ENCODE results near the gene HRH3.

DNA sequence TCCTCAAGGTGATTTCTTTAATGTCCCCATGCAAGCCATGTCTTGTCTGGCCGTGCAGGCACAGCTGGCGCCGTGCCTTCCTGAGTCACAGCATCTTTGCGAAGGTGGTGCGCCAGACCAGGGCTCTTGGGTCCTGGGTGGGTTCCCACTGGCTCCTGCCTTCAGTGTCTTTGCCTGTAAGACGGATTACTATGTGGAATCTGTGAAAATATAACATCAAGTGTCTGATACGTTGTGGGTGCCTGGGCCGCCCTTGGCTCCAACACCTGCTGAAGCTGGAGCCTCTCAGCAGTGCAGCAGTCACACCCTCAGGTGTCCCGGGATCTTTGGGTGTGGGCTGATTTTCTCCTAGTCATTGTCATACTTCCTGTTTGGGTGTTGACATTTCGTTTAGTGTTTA, 21.4 kb upstream of the HRH3 start:
- TF ChIP-seq, protein P1, sequence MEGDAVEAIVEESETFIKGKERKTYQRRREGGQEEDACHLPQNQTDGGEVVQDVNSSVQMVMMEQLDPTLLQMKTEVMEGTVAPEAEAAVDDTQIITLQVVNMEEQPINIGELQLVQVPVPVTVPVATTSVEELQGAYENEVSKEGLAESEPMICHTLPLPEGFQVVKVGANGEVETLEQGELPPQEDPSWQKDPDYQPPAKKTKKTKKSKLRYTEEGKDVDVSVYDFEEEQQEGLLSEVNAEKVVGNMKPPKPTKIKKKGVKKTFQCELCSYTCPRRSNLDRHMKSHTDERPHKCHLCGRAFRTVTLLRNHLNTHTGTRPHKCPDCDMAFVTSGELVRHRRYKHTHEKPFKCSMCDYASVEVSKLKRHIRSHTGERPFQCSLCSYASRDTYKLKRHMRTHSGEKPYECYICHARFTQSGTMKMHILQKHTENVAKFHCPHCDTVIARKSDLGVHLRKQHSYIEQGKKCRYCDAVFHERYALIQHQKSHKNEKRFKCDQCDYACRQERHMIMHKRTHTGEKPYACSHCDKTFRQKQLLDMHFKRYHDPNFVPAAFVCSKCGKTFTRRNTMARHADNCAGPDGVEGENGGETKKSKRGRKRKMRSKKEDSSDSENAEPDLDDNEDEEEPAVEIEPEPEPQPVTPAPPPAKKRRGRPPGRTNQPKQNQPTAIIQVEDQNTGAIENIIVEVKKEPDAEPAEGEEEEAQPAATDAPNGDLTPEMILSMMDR (IDR thresholded peaks at IDR 0.05; ENCODE audit: insufficient read depth, low read depth, low read length) = no peak
- no peak for TF ChIP-seq EZH2 (IDR thresholded peaks at IDR 0.05; ENCODE audit: insufficient read depth, low read length)

Data from astrocyte (in vitro differentiated cells and primary cell).